Retina (tissue), 1 donor: Measurements from ENCODE around the gene ARID5A.

Source experiments
- DNase-seq: peaks from one replicate; pipeline ENCODE4 v3.0.0-alpha.2; 2016

ARID5A gene

GRCh38 chr2:96528006-96528699, 8.4 kb upstream of the ARID5A start:
- no peak for DNase-seq

GRCh38 chr2:96528700-96529375, 7.7 kb upstream of the ARID5A start:
- no peak for DNase-seq

GRCh38 chr2:96529376-96530143, 7.0 kb upstream of the ARID5A start:
- DNase-seq: no peak

DNA sequence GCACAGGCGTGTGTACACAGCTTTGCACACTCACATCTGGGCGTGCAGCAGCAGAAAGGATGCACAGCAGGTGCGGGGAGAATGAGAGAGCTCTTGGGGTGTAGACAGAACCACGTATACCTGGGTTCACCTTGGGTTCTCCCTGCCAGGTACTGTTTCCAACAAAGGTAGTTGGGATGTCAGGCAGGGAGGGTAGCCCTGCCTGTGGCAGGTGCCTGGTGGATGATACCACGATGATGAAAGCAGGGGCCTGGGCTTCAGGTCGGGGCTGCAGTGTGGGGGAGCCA, 6.5 kb upstream of the ARID5A start:
- no peak for DNase-seq

DNA sequence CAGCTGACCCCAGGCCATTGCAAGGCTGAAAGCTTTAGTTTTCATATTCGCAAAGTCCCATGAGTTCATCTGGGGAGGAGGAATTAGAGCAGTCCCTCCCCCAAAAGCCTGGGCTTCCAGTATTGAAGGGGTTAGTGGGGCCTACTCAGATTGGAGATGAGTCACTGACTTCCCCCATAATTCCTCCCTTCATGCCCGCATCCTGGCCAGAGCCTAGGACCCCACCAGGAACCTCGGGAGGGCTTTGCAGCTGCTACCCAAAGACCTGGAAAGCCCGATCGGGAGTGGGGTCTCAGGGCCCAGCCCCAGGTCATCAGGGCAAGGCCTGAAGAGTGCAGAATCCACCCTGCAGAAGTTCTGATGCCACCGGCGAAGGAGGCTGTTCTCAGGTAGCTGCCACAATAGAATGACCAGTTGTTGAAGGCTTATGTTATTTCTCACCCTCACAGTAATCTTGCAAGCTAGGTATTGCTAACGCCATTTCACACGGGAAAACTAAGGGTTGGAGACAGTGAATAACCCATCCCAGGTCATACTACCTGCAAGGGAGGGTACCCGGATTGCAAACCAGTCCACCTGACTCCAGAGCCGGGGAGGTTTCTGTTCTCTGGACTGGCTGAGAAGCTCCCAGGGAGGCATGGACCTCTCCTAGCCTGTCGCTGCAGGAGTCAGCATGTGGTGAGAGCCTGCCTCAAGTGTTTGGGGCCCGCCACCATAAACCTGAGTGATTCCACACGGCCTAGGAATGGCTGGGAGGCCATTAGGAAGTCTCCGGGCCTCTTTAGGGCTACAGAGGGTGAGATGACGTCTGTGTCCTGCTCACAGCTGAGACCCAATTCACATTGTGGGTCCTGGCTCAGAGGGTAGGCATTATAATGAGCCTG, 5.8 kb upstream of the ARID5A start:
- DNase-seq: no peak

GRCh38 chr2:96531366-96531765, 5.2 kb upstream of the ARID5A start:
- DNase-seq: no peak

- DNase-seq: peak; percentile 69
These were observed 4.6 kb upstream of the ARID5A start for GRCh38 chr2:96531872-96532505.

DNA sequence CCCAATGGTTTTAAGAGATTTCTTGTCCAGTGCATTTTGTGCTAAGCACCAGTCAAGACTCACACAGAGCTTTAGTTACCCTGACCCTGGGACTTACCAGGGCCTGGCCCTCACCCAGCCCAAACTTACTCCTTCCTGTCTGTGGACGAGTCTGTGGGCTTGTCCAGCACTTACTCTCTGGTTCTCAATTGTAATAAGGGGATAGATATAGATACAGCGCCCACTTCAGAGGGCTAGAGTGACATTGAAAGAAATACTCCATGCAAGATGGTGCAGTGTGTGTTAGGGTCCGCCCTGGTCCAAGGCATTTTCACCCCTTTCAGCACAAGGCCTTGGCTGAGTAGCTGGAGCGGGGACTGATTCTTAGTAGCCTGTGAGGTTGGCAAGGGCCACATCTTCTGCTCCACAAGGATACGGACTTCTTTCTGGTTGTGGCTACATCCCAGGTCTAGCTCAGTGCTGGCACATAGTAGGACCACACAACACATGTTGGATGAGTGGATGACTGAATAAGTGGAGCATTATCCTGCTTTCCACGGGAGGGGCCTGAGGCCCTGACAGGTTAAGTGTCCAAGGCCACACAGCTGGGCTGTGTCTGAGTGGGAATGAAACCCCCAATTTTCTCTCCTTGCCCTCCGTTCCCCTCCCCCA, 3.8 kb upstream of the ARID5A start:
- no peak for DNase-seq

GRCh38 chr2:96533292-96534073, 3.1 kb upstream of the ARID5A start:
- no peak for DNase-seq

- DNase-seq: no peak
These were observed 2.4 kb upstream of the ARID5A start for GRCh38 chr2:96534141-96534540.

DNA sequence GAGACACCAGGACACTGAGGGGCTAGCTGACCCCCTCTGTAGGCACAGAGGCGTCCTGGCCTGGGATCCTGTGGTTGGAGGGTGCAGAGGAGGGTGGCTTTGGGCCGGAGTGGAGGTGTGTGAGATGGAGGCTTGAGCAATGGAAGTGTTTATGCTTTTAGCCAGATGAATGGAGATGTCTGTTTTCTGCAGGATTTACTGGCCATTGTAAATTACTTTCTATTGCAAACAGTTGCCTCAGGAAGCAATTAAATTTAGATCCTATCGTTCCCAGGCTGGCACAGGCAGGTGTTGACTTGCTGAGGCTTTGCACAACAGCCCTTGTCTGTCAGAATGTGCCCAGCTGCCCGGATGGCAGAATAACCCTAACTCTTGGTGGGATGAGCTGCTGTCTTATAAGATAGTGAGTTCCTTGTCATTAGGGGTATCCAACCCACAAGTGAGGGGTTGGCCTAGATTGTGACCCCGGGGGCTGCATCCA, 1.8 kb upstream of the ARID5A start:
- no peak for DNase-seq

DNA sequence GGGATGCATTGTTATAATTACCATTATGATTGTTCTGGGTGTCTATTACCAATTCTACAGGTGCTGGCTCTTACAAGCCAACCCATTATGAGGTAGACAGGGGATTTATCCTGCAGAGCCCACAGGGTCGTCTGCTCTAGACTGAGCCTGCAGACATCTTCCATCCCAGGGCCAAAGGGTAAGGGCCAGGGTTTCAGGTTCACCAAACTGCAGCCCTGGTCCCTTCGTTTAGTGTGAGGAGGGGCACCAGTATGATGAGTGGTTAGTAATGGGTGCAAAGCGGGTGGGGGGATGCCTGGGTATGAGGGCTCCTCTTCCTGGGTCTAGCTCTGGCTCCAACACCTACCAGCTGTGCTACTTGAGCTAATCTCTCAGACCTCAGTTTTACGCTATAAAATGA, 1.2 kb upstream of the ARID5A start:
- DNase-seq: no peak

- peak; percentile 84 for DNase-seq
These were observed 648 bp downstream of the ARID5A start for GRCh38 chr2:96537066-96537733.

DNA sequence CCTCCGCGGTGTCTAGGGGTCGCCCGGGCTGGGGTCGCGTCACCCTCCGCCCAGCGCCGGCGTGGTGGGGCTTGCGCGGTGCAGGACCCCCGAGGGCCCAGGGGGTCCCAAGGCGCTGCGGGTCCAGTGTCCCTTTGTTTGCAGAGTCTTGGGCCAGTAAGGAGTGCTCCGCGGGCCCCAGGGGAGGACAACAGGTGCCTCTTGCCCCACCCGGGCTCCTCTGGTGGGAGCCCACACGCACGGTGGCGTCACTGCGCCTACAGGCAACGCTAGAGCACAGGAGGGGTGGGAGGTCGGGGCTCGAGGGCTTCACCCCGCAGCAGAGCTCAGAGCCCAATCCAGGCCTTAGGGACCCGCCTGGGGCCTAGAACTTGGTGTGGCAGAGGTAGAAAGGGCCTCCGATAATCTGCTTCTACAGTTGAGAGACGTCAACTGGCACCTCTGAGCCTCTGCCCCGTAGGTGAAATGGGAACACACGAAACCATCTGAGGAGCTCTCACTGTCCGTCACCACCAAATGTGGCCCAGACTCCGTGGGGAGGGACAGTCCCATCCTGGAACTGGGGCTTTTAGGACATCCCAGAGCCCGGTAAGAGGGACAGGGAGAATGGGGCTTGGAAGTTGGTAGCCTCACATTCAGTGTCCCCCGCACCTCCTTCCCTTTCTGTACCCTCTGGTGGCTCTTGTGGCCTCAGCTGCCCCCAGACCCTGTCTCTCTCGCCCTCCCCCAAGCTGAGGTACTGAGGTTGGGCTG, 1.4 kb downstream of the ARID5A start:
- DNase-seq: no peak

DNA sequence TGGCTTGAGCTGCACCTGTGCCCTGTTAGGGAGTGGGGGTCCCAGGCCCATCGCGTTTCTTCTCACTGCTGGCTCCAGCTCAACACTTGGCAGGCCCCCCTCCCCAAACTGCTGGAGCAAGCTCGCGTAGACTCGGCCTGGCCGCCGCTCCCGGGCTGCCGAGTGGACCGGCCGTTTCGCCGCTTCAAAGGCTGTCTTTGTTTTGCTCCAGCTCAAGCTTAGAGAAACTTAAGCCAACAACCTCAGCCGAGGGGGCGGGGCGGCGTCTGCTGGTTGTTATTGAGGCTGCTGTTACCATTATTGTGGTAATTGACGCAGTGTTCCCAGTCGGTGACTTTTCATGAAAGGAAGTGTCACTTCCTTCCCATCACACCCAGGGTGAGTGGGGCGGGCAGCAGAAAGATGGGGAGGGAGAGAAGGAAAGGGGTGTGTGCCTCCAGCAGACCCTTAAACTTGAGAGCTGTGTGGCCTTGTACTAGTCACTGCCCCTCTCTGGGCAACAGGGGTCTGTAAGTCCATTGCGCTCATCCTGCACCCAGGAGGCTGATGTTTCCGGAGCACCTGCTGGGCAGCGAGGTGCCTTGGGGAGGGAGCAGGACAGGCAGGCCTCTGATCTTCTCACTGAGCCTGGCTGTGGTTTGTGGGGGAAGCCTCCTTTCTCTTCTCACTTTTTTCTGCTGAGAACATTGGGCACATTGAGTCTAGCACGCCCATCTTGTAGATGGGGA, 2.1 kb downstream of the ARID5A start:
- peak; percentile 75 for DNase-seq

DNA sequence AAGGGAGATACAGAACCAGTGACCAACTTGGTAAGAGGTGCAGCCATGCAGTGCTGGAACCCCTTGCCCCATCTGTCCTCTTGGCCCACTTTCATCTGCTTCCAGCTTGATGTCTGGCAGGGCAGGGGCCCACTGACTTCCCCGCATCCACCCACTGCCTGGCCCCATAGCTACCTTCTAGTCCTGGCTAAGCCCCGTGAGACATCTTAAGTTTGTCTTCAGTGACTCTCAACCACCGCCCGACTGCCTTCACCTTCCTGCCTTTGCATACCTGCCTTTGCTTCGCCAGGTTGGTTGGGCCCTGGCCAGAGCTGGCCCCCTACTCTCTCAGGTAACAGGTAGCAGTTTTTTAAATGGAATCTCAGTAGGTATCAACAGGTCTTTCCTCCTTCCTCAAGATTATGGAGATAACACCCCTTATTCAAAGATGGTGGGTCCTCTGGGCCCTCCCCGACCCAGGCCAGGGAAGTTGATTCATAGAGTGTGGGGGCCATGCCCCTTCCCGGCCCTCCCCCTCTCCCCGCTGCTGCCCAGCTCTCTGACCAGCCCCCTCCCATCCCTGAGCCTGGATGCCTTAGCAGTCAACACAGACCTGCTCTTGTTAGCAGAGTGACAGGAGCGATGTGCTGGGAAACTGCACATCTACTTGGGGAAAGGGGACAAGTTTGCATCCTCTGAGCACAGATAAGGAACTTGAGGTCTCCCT, 2.8 kb downstream of the ARID5A start:
- no peak for DNase-seq

GRCh38 chr2:96540136-96540535, 3.6 kb downstream of the ARID5A start:
- no peak for DNase-seq

GRCh38 chr2:96541398-96542152, 5.0 kb downstream of the ARID5A start:
- DNase-seq: no peak
